ENCODE measurements around the gene ANKMY1.

GRCh38 chr2:240499309-240500301 is 58.2 kb downstream of the ANKMY1 start:
- TF ChIP-seq EZH2 (IDR thresholded peaks at IDR 0.05; ENCODE audit: insufficient read depth, poor library complexity, severe bottlenecking) (no peak), EZH2phosphoT487 (IDR thresholded peaks at IDR 0.05; ENCODE audit: insufficient read depth, low read depth) (no peak)
